ENCODE results near the gene PTPRK. TPM values are rescaled to one million over a fixed set of nuclear protein-coding genes. Genes with fewer than 3 reads are reported as not detected.
A peak's percentile ranks its signal among the peaks of the same experiment; 100 is the strongest.

Gene PTPRK
- total RNA-seq, 2 donors from 2014 or later, result 7.6 to 12.3 TPM

DNA sequence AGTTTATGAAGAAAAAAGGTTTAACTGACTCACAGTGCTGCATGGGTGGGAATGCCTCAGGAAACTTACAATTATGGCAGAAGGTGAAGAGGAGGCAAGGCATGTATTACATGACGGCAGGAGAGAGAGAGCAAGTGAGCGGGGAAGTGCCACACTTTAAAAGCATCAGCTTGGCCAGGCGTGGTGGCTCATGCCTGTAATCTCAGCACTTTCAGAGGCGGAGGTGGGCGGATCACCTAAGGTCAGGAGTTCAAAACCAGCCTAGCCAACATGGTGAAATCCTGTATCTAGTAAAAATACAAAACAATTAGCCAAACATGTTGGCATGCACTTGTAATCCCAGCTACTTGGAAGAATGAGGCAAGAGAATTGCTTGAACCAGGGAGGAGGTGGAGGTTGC lies 406.2 kb downstream of the PTPRK start:
- H3K27ac Mint-ChIP-seq, result no peak overlapping the region
- no peak overlapping the region for H3K4me3 Mint-ChIP-seq
- no peak for ATAC-seq (replicated peaks)
- H3K4me1 Mint-ChIP-seq, result peaks cover 6% of the 10 kb centered on the region
- H3K27me3 Mint-ChIP-seq, result no peaks in the 10 kb centered on the region
- H3K36me3 Mint-ChIP-seq (ENCODE audit: low read depth), result no peaks in the 10 kb centered on the region
- H3K9me3 Mint-ChIP-seq, result peaks cover 3% of the 10 kb centered on the region

DNA sequence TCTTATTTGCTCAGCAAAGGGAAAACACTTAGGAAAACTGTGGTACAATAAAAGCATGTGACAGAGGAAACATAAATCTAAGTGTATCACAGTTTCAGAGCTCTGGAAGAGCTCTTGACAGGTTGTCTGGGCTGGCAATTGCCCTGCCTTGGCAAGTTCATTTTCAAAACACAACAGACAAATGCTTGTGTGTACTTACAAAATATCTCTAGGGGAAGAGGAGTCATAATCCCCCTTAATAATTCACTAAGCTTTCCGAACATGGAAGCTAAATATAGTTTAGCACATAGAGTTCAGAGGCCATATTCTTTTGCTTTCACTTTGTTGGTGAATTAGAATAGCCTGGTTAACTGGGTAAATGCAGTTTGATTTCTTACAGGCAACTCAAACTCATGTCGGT lies 407.9 kb downstream of the PTPRK start:
- H3K27ac Mint-ChIP-seq, result peak overlapping the region; percentile 4
- peaks cover 6% of the 10 kb centered on the region for H3K4me1 Mint-ChIP-seq
- H3K27me3 Mint-ChIP-seq, result no peaks in the 10 kb centered on the region
- H3K36me3 Mint-ChIP-seq (ENCODE audit: low read depth), result no peaks in the 10 kb centered on the region
- ATAC-seq (replicated peaks), result no peak
- peak overlapping the region; percentile 49 for H3K4me3 Mint-ChIP-seq
- H3K9me3 Mint-ChIP-seq, result peaks cover 3% of the 10 kb centered on the region

DNA sequence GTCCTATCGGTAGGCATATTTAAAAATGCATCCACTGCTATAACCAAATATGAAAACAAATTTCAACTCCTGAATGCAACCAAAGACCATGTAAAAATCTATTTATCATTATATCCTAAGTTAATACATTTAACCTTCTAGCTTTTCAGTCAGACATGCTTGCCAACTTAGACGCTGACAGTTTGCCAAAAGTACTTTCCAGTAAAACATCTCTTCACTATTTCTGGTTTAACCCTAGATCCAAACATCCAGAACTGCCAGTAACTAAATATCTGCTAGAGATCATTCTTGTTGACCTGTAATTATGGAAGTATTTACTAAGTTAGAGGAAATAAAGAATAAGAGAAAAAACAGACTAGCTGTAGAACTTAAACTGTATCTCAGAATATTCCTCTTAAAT lies 409.3 kb downstream of the PTPRK start:
- no peak overlapping the region for H3K4me3 Mint-ChIP-seq
- ATAC-seq (replicated peaks), result no peak

DNA sequence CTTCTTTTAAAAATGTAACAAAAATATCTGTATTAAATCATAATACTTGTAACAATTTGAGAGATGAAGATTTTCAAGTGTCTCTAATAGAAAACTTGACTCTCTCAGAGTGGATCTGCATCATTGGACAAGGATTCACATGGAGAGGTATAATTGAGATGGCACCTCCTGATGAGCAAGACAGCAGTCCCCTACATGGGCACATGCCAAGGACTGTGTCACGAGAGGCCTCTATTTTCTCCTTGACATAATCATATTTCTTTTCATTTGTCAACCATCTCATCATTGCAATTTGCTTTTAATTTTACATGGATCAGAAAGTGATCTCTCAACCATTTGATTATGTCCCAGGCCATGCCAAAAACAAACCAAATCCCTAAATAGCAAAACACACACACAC lies 412.7 kb downstream of the PTPRK start:
- ATAC-seq (replicated peaks), result no peak
- Mint-ChIP-seq H3K4me3 (no peak overlapping the region), H3K9me3 (no peaks in the 10 kb centered on the region), H3K27me3 (no peaks in the 10 kb centered on the region), H3K4me1 (peaks cover 6% of the 10 kb centered on the region), H3K36me3 (ENCODE audit: low read depth) (no peaks in the 10 kb centered on the region), H3K27ac (no peak overlapping the region)

More for the DNA sequence above, 409.3 kb downstream of the PTPRK start:
- Mint-ChIP-seq H3K9me3 (peaks cover 3% of the 10 kb centered on the region), H3K27me3 (no peaks in the 10 kb centered on the region), H3K36me3 (ENCODE audit: low read depth) (no peaks in the 10 kb centered on the region), H3K4me1 (peaks cover 6% of the 10 kb centered on the region), H3K27ac (no peak overlapping the region)

DNA sequence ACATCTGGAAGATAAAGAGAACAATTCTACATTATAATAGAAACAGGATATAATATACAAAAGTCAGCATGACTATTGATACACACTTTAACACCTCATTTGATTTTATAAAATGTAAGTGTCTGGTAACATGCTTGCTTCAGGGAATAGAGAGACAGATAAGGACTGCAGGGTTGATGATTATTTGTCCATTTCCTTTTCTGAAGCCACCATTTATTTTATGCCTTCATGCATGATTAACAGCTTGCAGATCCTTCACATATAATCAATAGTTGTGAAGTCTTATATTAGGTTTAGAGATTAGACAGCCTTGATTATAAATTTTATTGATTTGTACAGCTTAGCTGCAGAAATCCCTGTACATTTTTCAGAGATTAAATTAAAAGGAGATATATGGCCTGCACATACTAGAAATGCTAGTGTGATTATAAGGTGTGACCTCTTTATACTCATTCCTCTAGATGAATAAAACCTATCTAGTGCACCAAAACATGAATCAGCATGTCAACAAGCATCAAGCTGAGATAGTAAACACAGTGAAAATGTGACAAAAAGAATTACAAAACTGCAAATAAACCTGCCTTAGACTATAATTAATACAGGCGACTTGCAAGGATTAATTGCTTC lies 420.7 kb downstream of the PTPRK start:
- ATAC-seq (replicated peaks), result no peak
- no peak overlapping the region for H3K27ac Mint-ChIP-seq

DNA sequence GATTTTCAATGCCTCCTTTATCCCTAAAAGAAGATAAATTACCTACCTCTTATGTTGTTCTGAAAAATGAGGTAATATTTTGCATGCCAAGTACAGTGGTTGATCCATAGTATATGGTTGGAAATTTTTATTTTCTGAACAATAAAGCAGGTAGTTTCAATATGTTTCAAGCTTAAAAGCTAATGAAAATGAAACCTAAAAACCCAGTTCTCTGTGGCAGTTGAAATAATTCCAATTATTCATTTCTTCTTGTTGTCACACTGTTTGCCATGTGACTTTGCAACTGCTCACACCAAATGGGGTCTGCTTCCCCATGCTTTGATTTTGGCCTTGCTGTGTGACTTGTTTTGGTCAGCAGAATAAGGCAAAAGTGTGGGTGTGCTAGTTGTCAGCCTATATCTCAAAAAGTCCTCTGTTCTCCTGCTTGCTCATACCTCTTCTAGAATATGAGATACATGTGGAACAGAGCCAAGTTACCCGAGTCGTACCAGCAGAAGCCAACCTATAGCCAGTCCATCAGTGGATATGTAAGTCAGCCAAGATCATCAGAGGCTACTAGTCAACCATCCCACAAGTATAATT lies 422.3 kb downstream of the PTPRK start:
- no peak overlapping the region for H3K27ac Mint-ChIP-seq

More for the DNA sequence above, 420.7 kb downstream of the PTPRK start:
- H3K4me1 Mint-ChIP-seq, result peaks cover 6% of the 10 kb centered on the region
- H3K27me3 Mint-ChIP-seq, result no peaks in the 10 kb centered on the region
- no peak overlapping the region for H3K4me3 Mint-ChIP-seq
- H3K36me3 Mint-ChIP-seq (ENCODE audit: low read depth), result no peaks in the 10 kb centered on the region
- H3K9me3 Mint-ChIP-seq, result no peaks in the 10 kb centered on the region

DNA sequence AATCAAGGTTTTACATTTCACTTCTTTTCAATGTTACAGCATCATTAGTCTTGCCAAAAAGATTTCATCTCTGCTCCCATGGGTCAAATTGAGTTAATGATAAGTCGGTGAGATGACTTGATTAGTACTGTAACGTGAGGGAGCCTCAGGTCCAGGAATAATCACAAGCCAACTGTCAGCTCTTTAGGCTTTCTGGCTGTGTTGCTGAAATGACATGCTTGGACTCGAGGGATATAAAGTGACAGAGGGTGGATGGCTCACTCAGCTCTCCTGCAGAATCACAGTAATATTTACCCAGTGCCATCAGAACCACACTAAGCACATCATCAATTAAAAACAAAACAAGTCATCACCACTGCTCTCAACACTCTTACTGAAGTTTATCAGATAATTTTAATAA lies 423.4 kb downstream of the PTPRK start:
- Mint-ChIP-seq H3K27ac (no peak overlapping the region), H3K27me3 (no peaks in the 10 kb centered on the region), H3K9me3 (no peaks in the 10 kb centered on the region), H3K36me3 (ENCODE audit: low read depth) (no peaks in the 10 kb centered on the region), H3K4me1 (peaks cover 9% of the 10 kb centered on the region), H3K4me3 (no peak overlapping the region)
- no peak for ATAC-seq (replicated peaks)

More for the DNA sequence above, 422.3 kb downstream of the PTPRK start:
- ATAC-seq (replicated peaks), result peak; percentile 75
- no peaks in the 10 kb centered on the region for H3K36me3 Mint-ChIP-seq (ENCODE audit: low read depth)
- H3K4me1 Mint-ChIP-seq, result peaks cover 9% of the 10 kb centered on the region
- no peaks in the 10 kb centered on the region for H3K27me3 Mint-ChIP-seq
- no peak overlapping the region for H3K4me3 Mint-ChIP-seq
- no peaks in the 10 kb centered on the region for H3K9me3 Mint-ChIP-seq

DNA sequence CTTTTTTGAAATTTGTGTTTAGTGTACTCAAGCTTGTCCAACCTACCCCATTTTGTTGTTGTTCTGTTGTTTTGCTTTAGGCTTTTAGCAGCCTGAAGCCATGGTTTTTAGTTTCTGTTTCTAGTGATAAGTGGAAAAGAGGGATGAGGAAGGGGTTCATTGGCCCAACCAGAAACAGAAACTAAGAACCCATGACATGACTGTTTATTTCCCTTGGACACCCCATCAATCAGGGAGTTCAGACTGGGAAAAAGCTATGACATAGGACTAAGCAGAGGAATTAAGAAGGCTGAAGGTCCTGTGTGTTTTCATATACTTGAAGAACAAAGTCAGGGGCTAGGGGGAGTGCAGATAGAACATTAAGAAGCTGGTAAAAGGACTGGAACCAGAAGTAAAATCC lies 425.0 kb downstream of the PTPRK start:
- H3K4me1 Mint-ChIP-seq, result peaks cover 9% of the 10 kb centered on the region
- no peak for ATAC-seq (replicated peaks)
- no peaks in the 10 kb centered on the region for H3K27me3 Mint-ChIP-seq
- no peaks in the 10 kb centered on the region for H3K36me3 Mint-ChIP-seq (ENCODE audit: low read depth)
- no peak overlapping the region for H3K27ac Mint-ChIP-seq
- H3K9me3 Mint-ChIP-seq, result no peaks in the 10 kb centered on the region
- no peak overlapping the region for H3K4me3 Mint-ChIP-seq

DNA sequence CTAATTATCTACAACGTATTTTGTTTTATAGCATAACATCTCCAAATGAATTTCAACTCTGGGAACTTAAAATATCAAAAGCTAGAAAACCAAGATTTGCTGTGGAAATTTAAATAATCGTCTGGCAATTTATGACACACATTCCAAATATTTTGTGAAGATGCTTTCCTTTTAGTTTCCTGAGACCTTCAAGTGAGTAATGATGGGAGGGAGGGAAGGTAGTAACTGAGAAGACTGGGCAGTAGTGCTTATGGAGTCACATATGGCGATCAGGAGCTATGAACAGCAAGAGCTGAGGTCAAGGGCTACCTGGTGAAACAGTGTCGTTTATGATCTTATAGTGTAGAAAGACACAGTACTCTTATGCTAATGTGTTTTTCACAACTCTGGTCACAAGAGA lies 441.4 kb downstream of the PTPRK start:
- H3K27ac Mint-ChIP-seq, result no peak overlapping the region
- no peak overlapping the region for H3K4me3 Mint-ChIP-seq
- H3K4me1 Mint-ChIP-seq, result no peaks in the 10 kb centered on the region
- H3K9me3 Mint-ChIP-seq, result peaks cover 3% of the 10 kb centered on the region
- H3K36me3 Mint-ChIP-seq (ENCODE audit: low read depth), result no peaks in the 10 kb centered on the region
- peaks cover 9% of the 10 kb centered on the region for H3K27me3 Mint-ChIP-seq
- ATAC-seq (replicated peaks), result no peak

DNA sequence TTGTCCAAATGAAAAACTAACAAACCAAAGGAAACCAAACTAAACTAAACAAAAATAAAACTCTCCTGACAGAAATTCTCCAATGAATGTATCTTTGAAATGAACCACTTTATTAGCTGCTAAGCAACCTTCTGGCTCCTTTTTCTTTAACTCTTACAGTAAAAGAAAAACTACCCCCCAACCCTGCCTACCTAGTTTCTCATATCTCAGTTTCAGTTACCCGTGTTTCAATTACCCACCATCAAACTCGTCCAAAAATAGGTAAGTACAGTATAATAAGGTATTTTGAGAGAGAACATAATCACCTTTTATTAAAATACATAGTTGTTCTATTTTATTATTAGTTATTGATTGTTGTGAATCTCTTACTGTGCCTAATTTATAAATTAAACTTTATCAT lies 442.1 kb downstream of the PTPRK start:
- no peak for ATAC-seq (replicated peaks)
- no peak overlapping the region for H3K27ac Mint-ChIP-seq
- no peaks in the 10 kb centered on the region for H3K36me3 Mint-ChIP-seq (ENCODE audit: low read depth)
- H3K27me3 Mint-ChIP-seq, result peaks cover 9% of the 10 kb centered on the region
- no peaks in the 10 kb centered on the region for H3K4me1 Mint-ChIP-seq
- H3K9me3 Mint-ChIP-seq, result peaks cover 3% of the 10 kb centered on the region
- no peak overlapping the region for H3K4me3 Mint-ChIP-seq

DNA sequence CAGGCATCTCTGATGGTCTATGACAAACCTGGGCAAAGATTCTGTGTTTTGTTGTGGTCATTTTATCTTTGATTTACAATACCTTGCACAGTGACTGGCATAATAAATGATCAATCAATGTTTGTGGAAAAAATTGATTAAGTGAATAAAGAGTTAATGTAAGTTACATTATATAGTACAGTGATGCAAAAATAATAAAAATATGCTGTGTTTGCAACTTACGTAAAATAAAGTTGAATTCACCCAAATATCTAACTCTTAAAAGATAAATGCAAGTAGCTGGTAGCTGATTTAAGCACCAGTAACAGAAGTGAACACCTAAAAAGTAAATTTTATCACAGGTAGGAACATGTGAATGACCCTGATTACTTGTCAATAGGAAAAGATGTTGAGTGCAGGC lies 443.6 kb downstream of the PTPRK start:
- no peaks in the 10 kb centered on the region for H3K36me3 Mint-ChIP-seq (ENCODE audit: low read depth)
- peaks cover 3% of the 10 kb centered on the region for H3K9me3 Mint-ChIP-seq
- H3K27ac Mint-ChIP-seq, result no peak overlapping the region
- H3K4me3 Mint-ChIP-seq, result no peak overlapping the region
- H3K27me3 Mint-ChIP-seq, result peaks cover 12% of the 10 kb centered on the region
- no peak for ATAC-seq (replicated peaks)
- no peaks in the 10 kb centered on the region for H3K4me1 Mint-ChIP-seq

DNA sequence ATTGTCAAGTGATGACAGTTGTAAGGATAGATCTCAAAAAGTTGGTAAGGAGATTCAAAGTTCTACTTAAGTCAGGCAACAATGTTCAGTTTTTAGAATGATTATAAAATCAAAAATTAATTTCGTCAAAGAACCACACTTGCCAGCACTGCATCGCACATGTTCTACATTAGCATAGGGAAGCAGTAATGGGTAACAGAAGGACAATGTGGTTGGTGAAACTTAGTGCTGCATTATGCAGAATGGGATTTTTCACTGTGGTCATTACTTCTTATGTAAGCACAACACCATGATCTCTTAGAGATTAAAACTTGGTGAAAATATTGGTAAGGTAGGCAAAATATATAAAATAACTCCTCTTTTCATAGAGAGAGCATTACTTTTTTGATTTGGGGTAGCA lies 445.8 kb downstream of the PTPRK start:
- Mint-ChIP-seq H3K9me3 (peaks cover 3% of the 10 kb centered on the region), H3K27ac (no peak overlapping the region), H3K4me3 (no peak overlapping the region), H3K27me3 (peaks cover 7% of the 10 kb centered on the region), H3K36me3 (ENCODE audit: low read depth) (no peaks in the 10 kb centered on the region), H3K4me1 (peaks cover 7% of the 10 kb centered on the region)
- ATAC-seq (replicated peaks), result no peak

DNA sequence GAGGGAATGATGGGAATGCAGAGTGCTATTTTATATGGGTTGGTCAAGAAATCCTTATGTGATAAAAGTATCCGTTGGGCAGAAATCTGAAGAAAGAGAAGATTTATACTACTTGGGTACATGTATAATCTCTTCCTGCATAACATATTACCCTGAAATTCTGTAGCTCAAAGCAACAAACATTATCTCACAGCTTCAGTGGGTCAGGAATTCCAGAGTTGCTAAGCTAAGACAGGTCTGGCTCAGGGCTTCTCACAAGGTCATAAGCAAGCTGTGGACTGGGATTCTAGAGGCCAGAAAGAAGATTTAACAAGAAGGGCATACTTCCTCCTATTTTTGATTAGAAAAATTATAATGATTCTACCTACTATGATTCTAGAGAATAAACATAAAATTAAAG lies 447.0 kb downstream of the PTPRK start:
- peaks cover 7% of the 10 kb centered on the region for H3K4me1 Mint-ChIP-seq
- no peak overlapping the region for H3K4me3 Mint-ChIP-seq
- H3K27ac Mint-ChIP-seq, result no peak overlapping the region
- peaks cover 3% of the 10 kb centered on the region for H3K9me3 Mint-ChIP-seq
- ATAC-seq (replicated peaks), result no peak
- no peaks in the 10 kb centered on the region for H3K36me3 Mint-ChIP-seq (ENCODE audit: low read depth)
- H3K27me3 Mint-ChIP-seq, result peaks cover 7% of the 10 kb centered on the region

DNA sequence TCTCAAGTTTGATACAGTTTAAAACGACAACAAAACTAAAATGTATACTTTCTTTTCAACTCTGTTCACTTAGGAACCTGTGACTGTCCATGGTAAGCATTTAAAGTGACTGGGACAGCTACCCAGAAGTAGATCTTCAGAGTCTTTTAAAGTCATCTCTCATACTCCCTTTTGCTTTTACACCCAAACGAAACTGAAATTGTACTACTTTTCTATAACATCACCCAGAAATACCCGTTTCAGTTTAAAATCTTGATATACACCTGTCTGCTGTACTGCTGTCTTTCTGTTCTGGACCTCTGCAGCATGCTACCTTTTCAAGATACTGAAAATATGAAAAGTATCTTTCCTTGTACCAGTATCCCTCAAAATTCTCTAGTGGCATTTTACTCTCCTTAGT lies 449.2 kb downstream of the PTPRK start:
- Mint-ChIP-seq H3K9me3 (peaks cover 3% of the 10 kb centered on the region), H3K4me1 (peaks cover 7% of the 10 kb centered on the region), H3K4me3 (peak overlapping the region; percentile 31), H3K36me3 (ENCODE audit: low read depth) (no peaks in the 10 kb centered on the region), H3K27ac (peak overlapping the region; percentile 25), H3K27me3 (peaks cover 7% of the 10 kb centered on the region)
- ATAC-seq (replicated peaks), result peak; percentile 47

DNA sequence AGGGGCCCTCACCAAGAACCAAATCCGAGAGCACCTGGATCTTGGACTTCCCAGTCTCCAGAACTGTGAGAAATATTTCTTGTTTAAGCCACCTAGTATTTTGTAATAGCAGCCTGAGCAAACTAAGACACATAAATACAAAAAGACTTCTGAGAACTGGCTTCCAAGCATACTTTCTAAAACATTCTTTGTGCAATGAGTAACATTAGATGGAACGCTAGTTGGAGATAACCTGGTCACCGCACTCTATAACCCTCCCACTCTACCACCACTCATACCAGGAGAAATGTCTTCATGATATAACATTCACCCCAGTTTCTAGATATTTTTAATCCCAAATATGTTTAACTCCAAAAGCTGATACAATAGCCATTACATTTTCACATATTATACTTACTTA lies 450.0 kb downstream of the PTPRK start:
- Mint-ChIP-seq H3K4me3 (no peak overlapping the region), H3K27ac (no peak overlapping the region), H3K27me3 (peaks cover 6% of the 10 kb centered on the region), H3K36me3 (ENCODE audit: low read depth) (no peaks in the 10 kb centered on the region), H3K9me3 (peaks cover 2% of the 10 kb centered on the region), H3K4me1 (peaks cover 7% of the 10 kb centered on the region)
- no peak for ATAC-seq (replicated peaks)

Data from activated T-helper 17 cell treated with anti-CD3 and anti-CD28 coated beads, Interleukin-2, amount 50 U/mL, for 72 hours (primary cell).